Endothelial cell of umbilical vein (primary cell): Measurements from ENCODE around the gene GEN1. TPM values are rescaled to one million over a fixed set of nuclear protein-coding genes. Genes with fewer than 3 reads are reported as not detected.

Experiments
- BruUV-seq: library from RNA; stranded (reverse); fragments of 400-500 nt; replicated peaks from 2 replicates; lab custom pipeline; 2021; lab: Mats Ljungman, UMichigan
- CTCF ChIA-PET: fragments of 300-600, 350-600 bp; sonication (Branson Sonifier 250); formaldehyde crosslinking; loops from one replicate; lab custom pipeline; 2021; ENCODE audit warnings: antibody characterized with exemption, inconsistent platforms; lab: Charles Lee
- POLR2A ChIA-PET: fragments of 300-600, 350-600 bp; sonication (Branson Sonifier 250); formaldehyde crosslinking; loops from one replicate; lab custom pipeline; 2021; ENCODE audit warnings: antibody characterized with exemption, inconsistent platforms; lab: Charles Lee
- DNase-seq: peaks from one replicate; pipeline ENCODE4 v3.0.0-alpha.2; 2011; ENCODE audit warnings: low read depth, low spot score
- FAIRE-seq: peaks from 2 replicates; lab custom pipeline; 2011; peaks lifted over from hg19 to GRCh38; lab: Jason Lieb, UNC
- H2AFZ ChIP-seq: 2 replicates; pipeline ENCODE4 v1.6.0; 2012; ENCODE audit warnings: low read depth, low read length, control low read depth, inconsistent platforms
- H3K27ac ChIP-seq: 2 replicates; pipeline ENCODE4 v1.5.1; 2011; ENCODE audit warnings: low read depth, mild to moderate bottlenecking, control low read depth, low read length, moderate library complexity; ENCODE audit not compliant: insufficient read depth
- H3K27me3 ChIP-seq, 2 experiments: 2 replicates each; pipeline versions ENCODE4 v1.6.0 to v1.6.1; 2011; ENCODE audit warnings: low read length in 2 of 2, mixed read lengths in 1 of 2; ENCODE audit not compliant: control insufficient read depth in 2 of 2, insufficient read depth in 2 of 2
- H3K36me3 ChIP-seq, 2 experiments: 2 replicates in 1 of 2; 3 replicates in 1 of 2; pipeline ENCODE4 v1.5.1; 2011; ENCODE audit warnings: low read length in 2 of 2, mild to moderate bottlenecking in 1 of 2, moderate library complexity in 1 of 2; ENCODE audit not compliant: control insufficient read depth in 2 of 2, insufficient read depth in 2 of 2; ENCODE audit errors: extremely low read depth in 1 of 2
- H3K4me1 ChIP-seq: 3 replicates; pipeline ENCODE4 v1.5.1; 2011; ENCODE audit warnings: mild to moderate bottlenecking, low read length; ENCODE audit not compliant: control insufficient read depth, insufficient read depth; ENCODE audit errors: extremely low read depth
- H3K4me2 ChIP-seq: 2 replicates; pipeline ENCODE4 v1.6.1; 2011; ENCODE audit warnings: low read length, control low read depth, mixed read lengths; ENCODE audit not compliant: insufficient read depth
- H3K4me3 ChIP-seq, 3 experiments: fragments of 200-600 bp in 1 of 3; sonication (generic), shearing (Covaris generic) in 1 of 3; replicated peaks in 1 of 3; 2 replicates each; pipeline ENCODE4 v1.5.1; 2011 to 2016; ENCODE audit warnings: control low read depth in 3 of 3, low read length in 3 of 3, mild to moderate bottlenecking in 2 of 3, inconsistent platforms in 1 of 3, low read depth in 1 of 3, moderate library complexity in 1 of 3; ENCODE audit not compliant: insufficient read depth in 1 of 3
- H3K79me2 ChIP-seq: 2 replicates; pipeline ENCODE4 v1.6.0; 2012; ENCODE audit warnings: low read length, inconsistent platforms; ENCODE audit not compliant: control insufficient read depth, insufficient read depth
- H3K9ac ChIP-seq: replicated peaks from 2 replicates; pipeline ENCODE3; 2011; ENCODE audit warnings: low read length, control low read depth; ENCODE audit not compliant: insufficient read depth; ENCODE audit errors: extremely low read depth
- H3K9me1 ChIP-seq: replicated peaks from 3 replicates; pipeline ENCODE4 v1.6.0; 2011; ENCODE audit warnings: mild to moderate bottlenecking, low read length; ENCODE audit not compliant: control insufficient read depth, insufficient read depth; ENCODE audit errors: extremely low read depth
- H3K9me3 ChIP-seq: replicated peaks from 2 replicates; pipeline ENCODE4 v1.5.1; 2012; ENCODE audit warnings: low read length, inconsistent platforms; ENCODE audit not compliant: control insufficient read depth, insufficient read depth
- H4K20me1 ChIP-seq: replicated peaks from 2 replicates; pipeline ENCODE3; 2011; ENCODE audit warnings: mild to moderate bottlenecking, low read length; ENCODE audit not compliant: control insufficient read depth, insufficient read depth; ENCODE audit errors: extremely low read depth
- FOS ChIP-seq: IDR thresholded peaks from 2 replicates; pipeline ENCODE4 v1.6.1; 2011; ENCODE audit warnings: mild to moderate bottlenecking, low read length, moderate library complexity, borderline replicate concordance; ENCODE audit not compliant: insufficient read depth
- MYC ChIP-seq: IDR thresholded peaks from one replicate; pipeline ENCODE4 v1.6.1; 2011; ENCODE audit warnings: mild to moderate bottlenecking, low read depth, low read length
- dilution Hi-C: fragments of 300-500 bp; cut with MboI; formaldehyde crosslinking; loops from one replicate; pipeline ENCODE4 v1.15.0; 2019; ENCODE audit warnings: low sequenced_read_pairs; ENCODE audit not compliant: extremely low pct_ligation_motif_present
- intact Hi-C: fragments of 100-400 bp; cut with micrococcal nuclease; formaldehyde crosslinking; loops from one replicate; pipeline ENCODE4 v1.10.0; 2022
- polyA plus RNA-seq, 4 experiments: library from polyadenylated mRNA; depleted of rRNA in 3 of 4; stranded (reverse) in 3 of 4; unstranded in 1 of 4; fragments of >200 nt; gene quantifications; 2 replicates each; pipeline versions ENCODE4 v1.2.1 to v1.2.3, GENCODE V29; 2011 to 2012; ENCODE audit warnings: missing spikeins in 1 of 4
- total RNA-seq: library from RNA; stranded (reverse); gene quantifications from 2 replicates; pipeline ENCODE4 v1.2.3, GENCODE V29; 2021
- TF ChIP-seq, protein P1 (sequence below), 2 donors: IDR thresholded peaks; 1 replicate in 1 of 2; 2 replicates in 1 of 2; pipeline ENCODE4 v1.5.1; 2011; ENCODE audit warnings: low read length in 2 of 2, mild to moderate bottlenecking in 2 of 2, moderate library complexity in 2 of 2, control low read depth in 1 of 2, inconsistent platforms in 1 of 2, low read depth in 1 of 2; ENCODE audit not compliant: insufficient read depth in 1 of 2; ENCODE audit errors: extremely low read depth in 1 of 2

GEN1 gene
- total and polyA plus RNA-seq, 2 donors (not counting 3 experiments of a cell fraction or from before 2014, with no cell fraction given): 8.1 to 29.6 TPM

DNA sequence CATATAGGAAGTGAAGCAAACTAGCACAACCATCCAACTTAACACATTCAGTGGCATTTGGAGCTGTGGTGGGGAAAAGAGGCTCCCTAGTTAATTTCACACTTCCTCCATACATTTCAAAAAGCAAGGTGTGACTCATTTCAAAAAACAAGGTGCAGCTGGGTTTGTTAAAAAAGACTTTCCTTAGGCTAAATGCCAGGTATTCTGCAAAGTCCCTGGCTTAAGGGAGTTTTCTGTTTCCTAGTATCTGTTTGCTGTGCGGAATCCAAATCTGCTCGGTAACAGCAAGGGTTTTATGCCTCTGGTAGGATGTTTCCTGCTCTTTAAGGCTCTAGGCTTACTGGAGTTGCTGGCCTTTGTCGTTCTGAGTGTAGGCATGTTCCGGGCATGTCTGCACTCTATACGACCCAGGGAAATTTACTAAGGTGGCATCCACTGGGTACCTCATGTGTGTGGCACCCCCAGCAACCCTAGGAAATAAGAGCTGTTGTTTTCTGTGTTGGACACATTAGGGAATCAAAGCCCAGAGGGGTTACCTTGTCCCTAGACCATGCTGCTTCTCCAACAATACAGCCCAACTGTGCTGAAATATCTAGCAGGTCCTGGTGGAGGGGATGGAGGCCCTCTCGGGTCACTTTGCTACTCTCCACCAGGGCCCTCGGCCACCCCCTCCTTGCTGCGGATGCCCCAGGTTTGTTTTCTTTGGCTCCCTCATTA is 61.7 kb downstream of the GEN1 start:
- no peak overlapping the region for H3K9ac ChIP-seq
- peaks cover 2% of the 10 kb centered on the region for H3K4me1 ChIP-seq
- no peak for TF ChIP-seq MYC
- no peak for TF ChIP-seq FOS
- TF ChIP-seq, protein P1, sequence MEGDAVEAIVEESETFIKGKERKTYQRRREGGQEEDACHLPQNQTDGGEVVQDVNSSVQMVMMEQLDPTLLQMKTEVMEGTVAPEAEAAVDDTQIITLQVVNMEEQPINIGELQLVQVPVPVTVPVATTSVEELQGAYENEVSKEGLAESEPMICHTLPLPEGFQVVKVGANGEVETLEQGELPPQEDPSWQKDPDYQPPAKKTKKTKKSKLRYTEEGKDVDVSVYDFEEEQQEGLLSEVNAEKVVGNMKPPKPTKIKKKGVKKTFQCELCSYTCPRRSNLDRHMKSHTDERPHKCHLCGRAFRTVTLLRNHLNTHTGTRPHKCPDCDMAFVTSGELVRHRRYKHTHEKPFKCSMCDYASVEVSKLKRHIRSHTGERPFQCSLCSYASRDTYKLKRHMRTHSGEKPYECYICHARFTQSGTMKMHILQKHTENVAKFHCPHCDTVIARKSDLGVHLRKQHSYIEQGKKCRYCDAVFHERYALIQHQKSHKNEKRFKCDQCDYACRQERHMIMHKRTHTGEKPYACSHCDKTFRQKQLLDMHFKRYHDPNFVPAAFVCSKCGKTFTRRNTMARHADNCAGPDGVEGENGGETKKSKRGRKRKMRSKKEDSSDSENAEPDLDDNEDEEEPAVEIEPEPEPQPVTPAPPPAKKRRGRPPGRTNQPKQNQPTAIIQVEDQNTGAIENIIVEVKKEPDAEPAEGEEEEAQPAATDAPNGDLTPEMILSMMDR (IDR thresholded peaks at IDR 0.05; ENCODE audit: extremely low read depth in 1 of 2, insufficient read depth in 1 of 2, low read depth in 1 of 2, low read length in 2 of 2): no peak
- FAIRE-seq: no peak
- H3K9me1 ChIP-seq: no peaks in the 10 kb centered on the region
- H3K79me2 ChIP-seq: no peaks in the 10 kb centered on the region
- peak; percentile 7 for DNase-seq
- H3K4me3 ChIP-seq: no peak overlapping the region
- ChIA-PET CTCF (no interaction called here), POLR2A (no interaction called here)
- no peak overlapping the region for H3K27ac ChIP-seq
- no TSS peak for BruUV-seq
- H3K9me3 ChIP-seq: no peaks in the 10 kb centered on the region
- dilution Hi-C loops: no loop called here
- H3K4me2 ChIP-seq: no peak overlapping the region
- H3K27me3 ChIP-seq: peaks cover 0 to 1% of the 10 kb centered on the region in 2 experiments
- intact Hi-C loops: no loop called here
- no peak overlapping the region for H2AFZ ChIP-seq
- H4K20me1 ChIP-seq: no peaks in the 10 kb centered on the region
- H3K36me3 ChIP-seq: no peaks in the 10 kb centered on the region
